IMR-90 (cell line): ENCODE data around the gene IFI30. TPM values are rescaled to one million over a fixed set of nuclear protein-coding genes. Genes with fewer than 3 reads are reported as not detected.

Experiments used
- ATAC-seq: fragments of 200-7000 bp; cut with Tn5 transposase; 2 replicates; pipeline ENCODE4 v1.9.1; 2020; ENCODE audit warnings: low read depth, mild to moderate bottlenecking, moderate library complexity
- BruUV-seq: library from RNA; stranded (reverse); fragments of 400-500 nt; replicated peaks from 2 replicates; lab custom pipeline; 2021; lab: Mats Ljungman, UMichigan
- CTCF ChIA-PET: fragments of 300-600 bp; formaldehyde crosslinking; extraction: SDS; loops from one replicate; lab custom pipeline; 2021; ENCODE audit warnings: antibody characterized with exemption; lab: Yijun Ruan, JAX
- POLR2A ChIA-PET: fragments of 300-600 bp; sonication (Branson Sonifier 250); formaldehyde crosslinking; loops from one replicate; lab custom pipeline; 2022; ENCODE audit warnings: antibody characterized with exemption; ENCODE audit not compliant: unreplicated experiment; lab: Charles Lee
- DNase-seq: peaks from one replicate; pipeline ENCODE4 v3.0.0; 2013
- H2AFZ ChIP-seq: replicated peaks from 2 replicates; pipeline ENCODE3; 2013; ENCODE audit warnings: low read length, mild to moderate bottlenecking; ENCODE audit not compliant: poor library complexity
- H2AK5ac ChIP-seq: 2 replicates; pipeline ENCODE4 v1.6.1; 2013; ENCODE audit warnings: low read depth, low read length, inconsistent platforms
- H2AK9ac ChIP-seq: replicated peaks from 2 replicates; pipeline ENCODE3; 2013; ENCODE audit warnings: mild to moderate bottlenecking, low read depth, low read length, moderate library complexity; ENCODE audit not compliant: poor library complexity
- H2BK120ac ChIP-seq: 2 replicates; pipeline ENCODE4 v1.6.1; 2013; ENCODE audit warnings: low read depth, low read length, inconsistent platforms
- H2BK15ac ChIP-seq: 3 replicates; pipeline ENCODE4 v1.6.1; 2013; ENCODE audit warnings: low read depth, low read length, inconsistent platforms
- H2BK20ac ChIP-seq: 2 replicates; pipeline ENCODE4 v1.6.1; 2013; ENCODE audit warnings: low read depth, mild to moderate bottlenecking, inconsistent platforms, low read length, moderate library complexity
- H2BK5ac ChIP-seq: 2 replicates; pipeline ENCODE4 v1.6.1; 2013; ENCODE audit warnings: mild to moderate bottlenecking, low read depth, low read length, inconsistent platforms; ENCODE audit not compliant: poor library complexity, severe bottlenecking
- H3K14ac ChIP-seq: replicated peaks from 2 replicates; pipeline ENCODE4 v1.6.1; 2013; ENCODE audit warnings: low read depth, low read length, inconsistent platforms
- H3K18ac ChIP-seq: 2 replicates; pipeline ENCODE4 v1.6.1; 2013; ENCODE audit warnings: low read depth, low read length, control low read depth
- H3K23ac ChIP-seq: 2 replicates; pipeline ENCODE4 v1.6.1; 2013; ENCODE audit warnings: low read depth, low read length, inconsistent platforms
- H3K27ac ChIP-seq: 2 replicates; pipeline ENCODE4 v1.5.1; 2013; ENCODE audit warnings: mild to moderate bottlenecking, control low read depth, low read length; ENCODE audit not compliant: insufficient read depth
- H3K27me3 ChIP-seq: 2 replicates; pipeline ENCODE4 v1.6.1; 2013; ENCODE audit warnings: low read length; ENCODE audit not compliant: control insufficient read depth, insufficient read depth
- H3K36me3 ChIP-seq: 2 replicates; pipeline ENCODE4 v1.6.1; 2013; ENCODE audit warnings: low read length, mixed read lengths; ENCODE audit not compliant: control insufficient read depth, insufficient read depth
- H3K4ac ChIP-seq: 2 replicates; pipeline ENCODE4 v1.6.1; 2013; ENCODE audit warnings: low read depth, low read length, inconsistent platforms
- H3K4me1 ChIP-seq: 2 replicates; pipeline ENCODE4 v1.6.1; 2013; ENCODE audit warnings: low read length, mixed read lengths; ENCODE audit not compliant: control insufficient read depth, insufficient read depth
- H3K4me2 ChIP-seq: 2 replicates; pipeline ENCODE4 v1.6.1; 2013; ENCODE audit warnings: low read depth, mild to moderate bottlenecking, control low read depth, low read length, moderate library complexity
- H3K4me3 ChIP-seq: 2 replicates; pipeline ENCODE4 v1.5.1; 2013; ENCODE audit warnings: low read depth, mild to moderate bottlenecking, control low read depth, low read length, moderate library complexity; ENCODE audit not compliant: insufficient read depth
- H3K56ac ChIP-seq: 2 replicates; pipeline ENCODE4 v1.6.1; 2013; ENCODE audit warnings: low read length, inconsistent platforms; ENCODE audit not compliant: insufficient read depth; ENCODE audit errors: extremely low read depth
- H3K79me1 ChIP-seq, 2 experiments: 2 replicates each; pipeline ENCODE4 v1.6.1; 2013; ENCODE audit warnings: low read length in 2 of 2, inconsistent platforms in 1 of 2, low read depth in 1 of 2
- H3K9ac ChIP-seq: 2 replicates; pipeline ENCODE4 v1.6.1; 2013; ENCODE audit warnings: low read depth, low read length, control low read depth
- H3K9me1 ChIP-seq: 2 replicates; pipeline ENCODE4 v1.6.1; 2013; ENCODE audit warnings: low read length, inconsistent platforms; ENCODE audit not compliant: insufficient read depth
- H3K9me3 ChIP-seq: 2 replicates; pipeline ENCODE4 v1.6.1; 2013; ENCODE audit warnings: low read length; ENCODE audit not compliant: control insufficient read depth, insufficient read depth
- H4K20me1 ChIP-seq: 2 replicates; pipeline ENCODE4 v1.6.1; 2013; ENCODE audit warnings: low read length, inconsistent platforms; ENCODE audit not compliant: insufficient read depth
- H4K5ac ChIP-seq: 2 replicates; pipeline ENCODE4 v1.6.1; 2013; ENCODE audit warnings: mild to moderate bottlenecking, low read depth, low read length, control low read depth
- H4K8ac ChIP-seq, 2 experiments: 2 replicates each; pipeline ENCODE4 v1.6.1; 2013; ENCODE audit warnings: low read depth in 2 of 2, low read length in 2 of 2, control low read depth in 1 of 2, inconsistent platforms in 1 of 2
- H4K91ac ChIP-seq: 2 replicates; pipeline ENCODE4 v1.6.1; 2013; ENCODE audit warnings: low read depth, low read length, inconsistent platforms; ENCODE audit not compliant: insufficient read depth
- MAFK ChIP-seq: IDR thresholded peaks from 2 replicates; pipeline ENCODE4 v1.6.1; 2012; ENCODE audit warnings: low read depth, low read length, improper control_type of control experiment
- MXI1 ChIP-seq: IDR thresholded peaks from 2 replicates; pipeline ENCODE4 v1.6.1; 2012; ENCODE audit warnings: low read depth, mild to moderate bottlenecking, low read length, moderate library complexity, borderline replicate concordance
- NFE2L2 ChIP-seq: fragments of 150-350 bp; IDR thresholded peaks from 2 replicates; pipeline ENCODE4 v1.6.1; 2016; ENCODE audit warnings: low read depth, mild to moderate bottlenecking, low read length
- SMC3 ChIP-seq: fragments of 150-350 bp; IDR thresholded peaks from 2 replicates; pipeline ENCODE4 v1.6.1; 2016; ENCODE audit warnings: low read depth, mild to moderate bottlenecking, antibody characterized with exemption, low read length, moderate library complexity
- WGBS, 2 experiments: methylation state at CpG; one replicate each; pipeline versions ENCODE4 v1.1.5 to v1.1.7; 2013; ENCODE audit warnings: missing lambda C conversion rate in 2 of 2; ENCODE audit not compliant: insufficient read length in 1 of 2; ENCODE audit errors: extremely low coverage in 2 of 2; 5-methylcytosine and 5-hydroxymethylcytosine counted together
- dilution Hi-C: fragments of 300-500 bp; cut with HindIII; formaldehyde crosslinking; loops from one replicate; pipeline ENCODE4 v1.14.3; 2018; ENCODE audit warnings: low sequenced_read_pairs; ENCODE audit not compliant: unreplicated experiment
- in situ Hi-C: fragments of 300-500 bp; cut with MboI; formaldehyde crosslinking; loops from 3 replicates; pipeline ENCODE4 v1.14.3; 2019; ENCODE audit warnings: low sequenced_read_pairs, inconsistent platforms, mixed read lengths
- intact Hi-C: fragments of 100-400 bp; cut with micrococcal nuclease; formaldehyde crosslinking; loops from 2 replicates; pipeline ENCODE4 v1.10.0; 2022
- polyA plus RNA-seq, 3 experiments: library from polyadenylated mRNA; depleted of rRNA; stranded (reverse); fragments of >200 nt; gene quantifications; 2 replicates each; pipeline ENCODE4 v1.2.3, GENCODE V29; 2012; ENCODE audit warnings: low replicate concordance in 1 of 3
- total RNA-seq: library from RNA; depleted of rRNA; stranded (reverse); fragments of >200 nt; gene quantifications from 2 replicates; pipeline ENCODE4 v1.2.3, GENCODE V29; 2012

Gene IFI30
- total and polyA plus RNA-seq, 2 of the 4 experiments (the other 2 are of a cell fraction): 2.3 TPM

DNA sequence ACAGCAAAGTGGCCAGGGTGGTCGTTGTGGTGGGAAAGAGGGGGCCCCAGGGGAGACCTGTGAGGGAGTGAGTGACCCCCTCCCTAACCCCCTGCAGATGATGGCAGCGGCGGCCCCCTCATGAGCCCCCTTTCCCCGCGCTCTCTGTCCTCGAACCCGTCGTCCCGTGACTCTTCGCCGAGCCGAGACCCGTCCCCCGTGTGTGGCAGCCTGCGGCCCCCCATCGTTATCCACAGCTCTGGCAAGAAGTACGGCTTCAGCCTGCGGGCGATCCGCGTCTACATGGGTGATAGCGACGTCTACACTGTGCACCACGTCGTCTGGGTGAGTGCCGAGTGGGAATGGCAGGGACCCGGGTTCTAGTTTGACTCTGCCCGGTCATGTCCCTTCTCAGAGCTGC is 28.7 kb upstream of the IFI30 start:
- no peak for TF ChIP-seq MAFK
- no peak for TF ChIP-seq MXI1
- TF ChIP-seq NFE2L2: no peak
- no peak for TF ChIP-seq SMC3
- dilution Hi-C loops: no loop called here

More for the DNA sequence above, 28.7 kb upstream of the IFI30 start:
- Histone ChIP-seq H2AFZ (no peak overlapping the region), H3K18ac (no peak overlapping the region), H2BK20ac (no peak overlapping the region), H3K9me3 (no peaks in the 10 kb centered on the region), H4K5ac (no peak overlapping the region), H4K91ac (no peak overlapping the region), H2BK15ac (no peak overlapping the region), H2AK9ac (no peak overlapping the region), H3K4me2 (no peak overlapping the region), H3K79me1 (no peaks in the 10 kb centered on the region), H3K9me1 (no peaks in the 10 kb centered on the region), H3K27me3 (no peaks in the 10 kb centered on the region), H3K14ac (no peak overlapping the region), H3K23ac (no peak overlapping the region), H3K36me3 (peaks cover 46% of the 10 kb centered on the region), H2BK5ac (no peak overlapping the region), H3K27ac (no peak overlapping the region), H4K20me1 (no peaks in the 10 kb centered on the region), H3K4me1 (no peaks in the 10 kb centered on the region), H3K9ac (no peak overlapping the region), H3K4me3 (no peak overlapping the region), H3K4ac (no peak overlapping the region), H2BK120ac (no peak overlapping the region), H4K8ac (no peak overlapping the region), H2AK5ac (no peak overlapping the region), H3K56ac (no peak overlapping the region)
- intact Hi-C loops (no loop called here), in situ Hi-C loops (no loop called here)
- no TSS peak for BruUV-seq
- DNase-seq (no peak), ATAC-seq (no peak)
- WGBS, 2 experiments: 100% methylated on average over 3 of the region's 28 CpGs; no CpG with 5 or more reads in 1 of the 2 experiments
- ChIA-PET CTCF (no interaction called here), POLR2A (no interaction called here)
